ENCODE results near the gene HOXC4.
A peak's percentile ranks its signal among the peaks of the same experiment; 100 is the strongest.

The HOXC4 gene
- total RNA-seq = 0 to 0.07 reads per million in 2 donors

DNA sequence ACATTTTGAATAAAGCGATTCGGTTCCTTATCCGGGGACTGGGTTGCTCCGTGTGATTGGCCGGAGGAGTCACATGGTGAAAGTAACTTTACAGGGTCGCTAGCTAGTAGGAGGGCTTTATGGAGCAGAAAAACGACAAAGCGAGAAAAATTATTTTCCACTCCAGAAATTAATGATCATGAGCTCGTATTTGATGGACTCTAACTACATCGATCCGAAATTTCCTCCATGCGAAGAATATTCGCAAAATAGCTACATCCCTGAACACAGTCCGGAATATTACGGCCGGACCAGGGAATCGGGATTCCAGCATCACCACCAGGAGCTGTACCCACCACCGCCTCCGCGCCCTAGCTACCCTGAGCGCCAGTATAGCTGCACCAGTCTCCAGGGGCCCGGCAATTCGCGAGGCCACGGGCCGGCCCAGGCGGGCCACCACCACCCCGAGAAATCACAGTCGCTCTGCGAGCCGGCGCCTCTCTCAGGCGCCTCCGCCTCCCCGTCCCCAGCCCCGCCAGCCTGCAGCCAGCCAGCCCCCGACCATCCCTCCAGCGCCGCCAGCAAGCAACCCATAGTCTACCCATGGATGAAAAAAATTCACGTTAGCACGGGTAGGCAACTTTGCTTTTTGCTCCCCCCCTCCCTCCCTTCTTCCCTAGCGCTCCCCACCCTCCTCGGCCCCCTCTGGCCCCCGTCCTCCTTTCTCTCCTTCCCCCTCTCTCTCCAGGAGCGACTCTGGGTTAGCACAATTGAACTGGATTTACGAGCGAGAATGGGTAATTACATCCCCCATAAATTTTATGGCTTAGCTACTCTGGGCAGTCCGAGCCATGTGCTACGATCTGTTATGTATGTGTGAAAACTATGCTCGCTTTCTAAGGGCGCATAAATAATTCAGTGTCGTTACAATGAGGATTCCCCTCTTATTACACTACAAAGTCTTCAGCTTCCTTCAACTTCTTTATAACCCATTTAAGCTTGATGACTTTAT is at the start of gene HOXC4:
Gene HOXC4 (plus strand): TSS at position 85 of the 991 bp plus-strand sequence. CDS start 88 bp downstream, at position 173.
- DNase-seq = no peak

- DNase-seq = no peak
Measured at GRCh38 chr12:54004063-54004840, 49.4 kb upstream of the HOXC4 start.

GRCh38 chr12:54004841-54005530 is 48.6 kb upstream of the HOXC4 start:
- no peak for DNase-seq

DNA sequence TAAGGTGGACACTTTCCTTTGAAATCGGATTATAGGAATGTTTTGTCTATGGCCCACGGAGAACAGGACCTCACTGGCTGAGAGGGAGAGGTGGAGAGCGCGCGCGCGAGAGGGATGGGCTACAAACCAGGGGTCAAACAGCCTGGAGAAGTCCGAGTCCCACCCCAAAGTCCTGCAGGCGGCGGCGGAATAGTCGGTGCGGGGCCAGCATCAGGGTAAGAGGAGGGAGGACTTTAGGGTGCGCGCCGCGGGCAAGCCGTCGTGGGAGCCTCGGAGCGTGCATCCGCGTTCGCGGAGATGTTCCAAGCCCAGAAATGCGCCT is 48.1 kb upstream of the HOXC4 start:
- DNase-seq = no peak

- peak; percentile 92 for DNase-seq
Measured at GRCh38 chr12:54005853-54006558, 47.6 kb upstream of the HOXC4 start.

DNA sequence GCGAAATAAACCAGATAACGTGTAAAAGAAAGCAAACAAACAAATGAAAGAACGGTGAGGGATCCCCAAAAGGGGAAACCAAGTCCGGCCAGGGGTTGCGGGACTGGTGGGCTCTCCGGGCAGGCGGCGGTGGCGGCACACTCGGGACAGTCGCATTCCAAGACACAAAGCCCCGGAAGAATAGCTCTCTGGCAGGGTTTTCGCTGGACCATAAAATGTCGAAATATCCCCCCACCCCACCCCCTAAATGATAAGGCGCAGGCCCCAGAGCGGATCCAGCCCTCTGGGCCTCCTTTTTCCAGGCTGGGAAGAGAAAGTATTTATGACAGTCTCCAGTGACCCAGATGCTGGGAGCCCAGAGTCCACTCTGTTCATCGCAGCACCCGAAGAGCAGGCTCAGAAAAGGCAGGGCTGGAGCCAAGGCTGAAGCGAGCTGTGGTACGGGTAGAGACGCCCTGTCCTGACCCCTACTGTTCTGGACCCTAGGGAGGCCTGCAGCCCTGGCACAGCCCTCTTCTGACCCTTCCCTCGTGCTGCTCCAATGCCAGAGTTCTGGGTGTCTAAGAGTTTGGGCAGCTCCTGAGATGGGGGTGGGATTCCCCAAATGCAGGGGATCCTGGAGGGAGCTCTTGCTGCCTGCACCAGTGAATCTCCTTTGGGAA is 46.9 kb upstream of the HOXC4 start:
- DNase-seq = no peak

DNA sequence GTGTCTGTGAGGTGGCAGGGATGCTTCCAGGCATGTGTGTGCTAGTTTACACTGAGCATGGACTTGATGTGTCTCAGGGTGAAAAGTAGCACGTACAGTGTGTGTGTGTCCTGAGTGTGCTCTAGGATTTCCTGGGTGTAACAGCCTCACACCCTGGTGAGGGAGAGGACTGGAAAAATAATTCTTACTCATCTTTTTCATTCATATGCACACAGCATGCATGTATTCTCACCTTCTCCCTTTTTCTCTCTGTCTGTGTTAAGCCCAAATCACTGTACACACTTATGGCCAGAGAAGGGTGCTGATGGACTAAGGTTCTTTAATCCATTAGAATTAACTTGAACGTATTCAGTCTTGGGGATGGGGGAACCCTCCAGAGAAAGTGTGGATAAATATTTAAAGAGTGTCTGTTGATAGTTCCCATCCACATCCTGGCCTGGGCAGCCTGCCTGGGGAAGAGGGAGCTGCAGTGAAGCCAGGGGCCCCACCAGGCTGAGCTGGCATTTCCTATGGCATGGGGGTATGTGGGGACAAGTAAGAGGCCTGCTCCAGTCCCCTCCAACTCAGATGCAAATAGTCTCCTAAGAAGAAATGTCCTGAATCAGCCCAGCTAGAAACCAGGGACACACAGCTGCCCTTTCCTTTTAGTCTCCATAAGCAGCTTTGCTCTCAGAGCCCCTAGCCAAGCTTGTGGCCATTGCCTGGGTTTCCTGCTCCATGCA is 45.9 kb upstream of the HOXC4 start:
- DNase-seq = no peak

GRCh38 chr12:54008260-54008552 is 45.4 kb upstream of the HOXC4 start:
- DNase-seq = no peak

DNA sequence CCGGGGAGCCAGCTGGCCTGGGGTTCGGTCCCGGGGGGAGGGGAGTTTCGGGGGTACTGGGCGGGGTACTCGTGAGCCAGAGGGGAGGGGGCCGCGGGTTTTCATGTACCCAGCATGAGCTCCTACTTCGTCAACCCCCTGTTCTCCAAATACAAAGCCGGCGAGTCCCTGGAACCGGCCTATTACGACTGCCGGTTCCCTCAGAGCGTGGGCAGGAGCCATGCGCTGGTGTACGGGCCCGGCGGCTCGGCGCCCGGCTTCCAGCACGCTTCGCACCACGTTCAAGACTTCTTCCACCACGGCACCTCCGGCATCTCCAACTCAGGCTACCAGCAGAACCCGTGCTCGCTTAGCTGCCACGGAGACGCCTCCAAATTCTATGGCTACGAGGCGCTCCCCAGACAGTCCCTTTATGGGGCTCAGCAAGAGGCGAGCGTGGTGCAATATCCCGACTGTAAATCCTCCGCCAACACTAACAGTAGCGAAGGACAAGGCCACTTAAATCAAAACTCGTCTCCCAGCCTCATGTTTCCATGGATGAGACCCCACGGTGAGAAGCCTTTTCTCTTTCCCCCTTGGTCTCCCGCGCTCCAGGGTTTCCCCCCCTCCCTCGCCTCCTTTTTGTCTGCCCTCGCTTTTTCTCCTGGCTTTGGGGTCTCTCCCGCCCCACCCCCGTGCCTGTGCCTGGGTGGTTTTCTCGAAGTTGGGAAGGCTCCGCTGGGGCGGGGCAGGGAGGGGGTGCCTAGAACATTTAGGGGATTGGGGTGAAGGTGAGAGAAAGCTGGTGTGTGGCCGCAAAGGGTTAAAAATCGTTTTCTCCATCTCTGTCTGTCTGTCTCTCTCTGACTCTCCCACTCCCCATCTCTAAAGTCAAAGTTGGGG is 44.2 kb upstream of the HOXC4 start:
- no peak for DNase-seq

GRCh38 chr12:54010053-54010971 is 43.3 kb upstream of the HOXC4 start:
- no peak for DNase-seq

DNA sequence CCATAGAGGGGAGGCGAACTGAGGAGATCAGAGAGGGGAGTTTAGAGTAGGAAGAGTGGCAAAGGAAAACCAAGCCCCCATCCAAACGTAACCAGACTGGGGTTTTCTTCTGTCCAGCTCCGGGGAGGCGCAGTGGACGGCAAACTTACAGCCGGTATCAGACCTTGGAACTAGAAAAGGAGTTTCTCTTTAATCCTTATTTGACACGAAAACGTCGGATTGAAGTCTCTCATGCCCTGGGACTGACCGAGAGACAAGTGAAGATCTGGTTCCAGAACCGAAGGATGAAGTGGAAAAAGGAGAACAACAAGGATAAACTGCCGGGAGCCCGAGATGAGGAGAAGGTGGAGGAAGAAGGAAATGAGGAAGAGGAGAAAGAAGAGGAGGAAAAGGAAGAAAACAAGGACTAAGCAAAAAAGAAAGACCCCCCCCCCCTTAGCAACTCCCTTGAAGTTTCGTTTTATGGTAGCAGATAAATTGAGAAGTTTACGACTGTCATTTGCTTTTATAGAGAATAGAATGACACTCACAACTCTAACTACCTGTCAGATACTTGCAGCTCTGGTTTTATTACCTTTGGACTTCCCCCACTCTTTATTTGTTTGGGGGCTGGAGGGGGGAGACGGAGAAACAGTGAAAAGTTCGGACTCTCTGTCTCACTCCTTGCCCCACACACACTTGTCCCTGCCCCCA is 42.5 kb upstream of the HOXC4 start:
- DNase-seq = no peak

GRCh38 chr12:54011665-54012532 is 41.7 kb upstream of the HOXC4 start:
- DNase-seq = no peak

- DNase-seq = no peak
Measured at GRCh38 chr12:54012631-54013409, 40.8 kb upstream of the HOXC4 start.

- DNase-seq = no peak
Measured at GRCh38 chr12:54014377-54015017, 39.1 kb upstream of the HOXC4 start.

GRCh38 chr12:54015018-54015931 is 38.4 kb upstream of the HOXC4 start:
- no peak for DNase-seq

Measured in T-helper 9 cell (primary cell).